GM12878 (cell line): Measurements from ENCODE around the gene RPRML. TPM values are rescaled to one million over a fixed set of nuclear protein-coding genes. Genes with fewer than 3 reads are reported as not detected.

Experiments
- ATAC-seq: fragments of 200-7000 bp; cut with Tn5 transposase; 3 replicates; pipeline ENCODE4 v1.9.1; 2020; ENCODE audit warnings: mild to moderate bottlenecking, moderate library complexity
- BruUV-seq: library from RNA; stranded (reverse); fragments of 400-500 nt; replicated peaks from 2 replicates; lab custom pipeline; 2021; lab: Mats Ljungman, UMichigan
- CTCF ChIA-PET: fragments of 300-600 bp; sonication (Branson Sonifier 250); formaldehyde crosslinking; extraction: SDS; loops from one replicate; lab custom pipeline; 2021; ENCODE audit warnings: inconsistent platforms; lab: Yijun Ruan, JAX
- POLR2A ChIA-PET: fragments of 350-600 bp; formaldehyde crosslinking; extraction: SDS; loops from one replicate; lab custom pipeline; 2021; ENCODE audit warnings: inconsistent platforms; lab: Charles Lee
- RAD21 ChIA-PET: fragments of 300-600 bp; sonication (Branson Sonifier 250); formaldehyde crosslinking; loops from one replicate; lab custom pipeline; 2023; ENCODE audit warnings: antibody characterized with exemption; ENCODE audit not compliant: unreplicated experiment; lab: Charles Lee
- SMC1A ChIA-PET: fragments of 300-600 bp; sonication (Branson Sonifier 250); formaldehyde crosslinking; loops from one replicate; lab custom pipeline; 2023; ENCODE audit not compliant: unreplicated experiment, uncharacterized antibody; lab: Charles Lee
- DNase-seq: peaks from one replicate; pipeline ENCODE4 v3.0.0-alpha.2; 2011; ENCODE audit warnings: low read depth, low spot score
- FAIRE-seq: peaks from 3 replicates; lab custom pipeline; 2011; peaks lifted over from hg19 to GRCh38; lab: Jason Lieb, UNC
- H2AFZ ChIP-seq: 2 replicates; pipeline ENCODE4 v1.6.0; 2011; ENCODE audit warnings: low read depth, low read length, control low read depth; ENCODE audit not compliant: control insufficient read depth
- H3K27ac ChIP-seq: 2 replicates; pipeline ENCODE4 v1.5.1; 2011; ENCODE audit warnings: control low read depth; ENCODE audit not compliant: control insufficient read depth, insufficient read depth
- H3K27me3 ChIP-seq, 2 experiments: replicated peaks in 1 of 2; 2 replicates each; pipeline versions ENCODE4 v1.6.0 to v1.6.1; 2011; ENCODE audit warnings: low read length in 1 of 2; ENCODE audit not compliant: control insufficient read depth in 2 of 2, insufficient read depth in 2 of 2
- H3K36me3 ChIP-seq, 2 experiments: 2 replicates each; pipeline ENCODE4 v1.5.1; 2011; ENCODE audit warnings: low read length in 1 of 2; ENCODE audit not compliant: control insufficient read depth in 2 of 2, insufficient read depth in 2 of 2
- H3K4me1 ChIP-seq: 2 replicates; pipeline ENCODE4 v1.6.1; 2011; ENCODE audit warnings: mild to moderate bottlenecking, low read length, moderate library complexity, mixed read lengths; ENCODE audit not compliant: control insufficient read depth, insufficient read depth
- H3K4me2 ChIP-seq: 2 replicates; pipeline ENCODE4 v1.6.0; 2011; ENCODE audit warnings: control low read depth; ENCODE audit not compliant: control insufficient read depth, insufficient read depth
- H3K4me3 ChIP-seq: fragments of 200-600 bp; sonication (generic); 2 replicates; pipeline ENCODE4 v1.5.1; 2016
- H3K79me2 ChIP-seq: 2 replicates; pipeline ENCODE4 v1.6.0; 2011; ENCODE audit warnings: low read length; ENCODE audit not compliant: control insufficient read depth, insufficient read depth
- H3K9ac ChIP-seq: 2 replicates; pipeline ENCODE4 v1.8.0; 2011; ENCODE audit warnings: low read length, control low read depth, mixed read lengths; ENCODE audit not compliant: control insufficient read depth, insufficient read depth
- H3K9me3 ChIP-seq: replicated peaks from 3 replicates; pipeline ENCODE4 v1.5.1; 2011; ENCODE audit warnings: mild to moderate bottlenecking, low read length; ENCODE audit not compliant: control insufficient read depth, insufficient read depth
- H4K20me1 ChIP-seq: 2 replicates; pipeline ENCODE4 v1.6.0; 2011; ENCODE audit not compliant: control insufficient read depth, insufficient read depth
- BHLHE40 ChIP-seq, 2 experiments: fragments of 450-650 bp in 1 of 2; IDR thresholded peaks; 2 replicates each; pipeline ENCODE4 v1.6.1; 2011 to 2017; ENCODE audit warnings: low read depth in 2 of 2, borderline replicate concordance in 1 of 2, improper control_type of control experiment in 1 of 2, low read length in 1 of 2, mild to moderate bottlenecking in 1 of 2
- EED ChIP-seq: sonication (generic); IDR thresholded peaks from 2 replicates; pipeline ENCODE4 v1.6.1; 2016; ENCODE audit warnings: antibody characterized with exemption, low read depth
- IRF4 ChIP-seq: IDR thresholded peaks from 2 replicates; pipeline ENCODE4 v1.6.1; 2011; ENCODE audit warnings: low read depth, low read length
- JUNB ChIP-seq: IDR thresholded peaks from 2 replicates; pipeline ENCODE4 v1.6.1; 2016; ENCODE audit warnings: antibody characterized with exemption, mild to moderate bottlenecking
- JUND ChIP-seq: IDR thresholded peaks from 2 replicates; pipeline ENCODE4 v1.6.1; 2012; ENCODE audit warnings: low read depth, mild to moderate bottlenecking, low read length, improper control_type of control experiment, moderate library complexity
- NFIC ChIP-seq: IDR thresholded peaks from 2 replicates; pipeline ENCODE4 v1.6.1; 2012; ENCODE audit warnings: low read depth, mild to moderate bottlenecking, inconsistent platforms, low read length, moderate library complexity
- SUZ12 ChIP-seq: fragments of 200-600 bp; sonication (generic); IDR thresholded peaks from one replicate; pipeline ENCODE4 v1.6.1; 2018; ENCODE audit warnings: antibody characterized with exemption, mild to moderate bottlenecking; ENCODE audit not compliant: unreplicated experiment
- TARDBP ChIP-seq: IDR thresholded peaks from 2 replicates; pipeline ENCODE4 v1.6.1; 2016; ENCODE audit warnings: borderline replicate concordance
- WGBS: methylation state at CpG from one replicate; pipeline ENCODE4 v1.1.6; 2016; ENCODE audit warnings: low lambda C conversion rate; ENCODE audit not compliant: insufficient replicate concordance, insufficient coverage; ENCODE audit errors: missing lambda C conversion rate; 5-methylcytosine and 5-hydroxymethylcytosine counted together
- in situ Hi-C: fragments of 300-500 bp; cut with MboI; formaldehyde crosslinking; loops from 9 replicates; pipeline ENCODE4 v1.14.3; 2018; ENCODE audit warnings: mixed read lengths
- intact Hi-C: fragments of 100-400 bp; cut with micrococcal nuclease; formaldehyde crosslinking; loops from one replicate; pipeline ENCODE4 v1.14.2; 2022; ENCODE audit not compliant: unreplicated experiment
- polyA plus RNA-seq, 11 experiments: library from polyadenylated mRNA; depleted of rRNA in 4 of 11; unstranded in 6 of 11; stranded (reverse) in 5 of 11; fragments of >200 nt; fragmentation: Nextera tagmentation in 4 of 11; fragmentation: Illumina TruSeq in 1 of 11; extraction: Ambion mirVana in 4 of 11; extraction: Trizol in 1 of 11; gene quantifications; 1 replicate in 1 of 11; 2 replicates in 10 of 11; pipeline versions ENCODE4 v1.2.1 to v1.2.3, GENCODE V29; 2011 to 2016; ENCODE audit warnings: inconsistent platforms in 2 of 11, missing spikeins in 2 of 11, low read depth in 1 of 11
- total RNA-seq, 4 experiments: library from RNA; depleted of rRNA in 3 of 4; stranded (reverse); fragments of >200 nt in 3 of 4; fragmentation: Illumina TruSeq in 1 of 4; extraction: Trizol in 1 of 4; gene quantifications; 2 replicates each; pipeline versions ENCODE4 v1.2.1 to v1.2.3, GENCODE V29; 2013 to 2021
- TF ChIP-seq, protein P1 (sequence below), 3 experiments: IDR thresholded peaks in 2 of 3; conservative IDR thresholded peaks in 1 of 3; 2 replicates each; pipeline ENCODE4 v1.5.1; 2011; ENCODE audit warnings: low read depth in 3 of 3, low read length in 3 of 3, mild to moderate bottlenecking in 3 of 3, control low read depth in 2 of 3, moderate library complexity in 2 of 3, inconsistent platforms in 1 of 3, mixed read lengths in 1 of 3; ENCODE audit not compliant: control insufficient read depth in 2 of 3, insufficient read depth in 1 of 3; ENCODE audit errors: extremely low read depth in 1 of 3

RPRML gene
- total and polyA plus RNA-seq, 10 of the 15 experiments (the other 5 are each of a cell fraction or from before 2014, with no cell fraction given): not detected

DNA sequence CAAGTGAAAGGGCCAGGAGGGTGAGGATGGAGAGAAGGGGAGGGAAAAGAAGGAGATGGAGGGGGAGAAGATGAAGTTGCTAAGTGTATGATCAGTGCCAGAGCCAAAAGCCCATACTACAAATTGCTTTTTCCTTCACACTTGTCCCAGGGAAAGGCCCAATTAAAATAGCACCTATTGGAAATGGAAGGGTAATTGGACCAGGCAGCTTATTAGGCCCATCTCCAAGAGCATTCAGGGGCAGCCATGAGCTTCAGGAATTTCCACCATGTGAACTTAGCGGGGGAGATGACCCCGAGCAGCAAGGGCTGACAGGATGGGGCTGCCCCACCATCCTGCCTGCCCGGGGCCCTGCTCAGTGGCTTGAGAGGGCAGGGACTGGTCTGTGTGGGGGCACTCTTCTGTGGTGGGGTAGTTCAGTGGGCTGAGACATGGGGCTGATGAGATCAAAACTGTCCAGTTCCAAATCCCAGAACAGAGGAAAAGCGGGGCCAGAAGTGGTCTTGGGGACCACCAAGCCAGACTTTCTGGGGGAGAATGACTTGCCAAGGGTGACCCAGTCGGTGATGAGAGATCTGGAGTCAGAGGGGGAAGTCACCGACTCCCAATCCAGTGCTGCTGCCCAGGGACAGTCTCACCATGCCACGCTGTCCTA, 28.6 kb downstream of the RPRML start:
- RAD21 ChIA-PET: no interaction called here
- in situ Hi-C loops: no loop called here

More for the DNA sequence above, 28.6 kb downstream of the RPRML start:
- SMC1A ChIA-PET: no interaction called here
- ATAC-seq (no peak; the same call in 2 of the 3 replicates), DNase-seq (no peak), FAIRE-seq (no peak)
- Histone ChIP-seq H3K4me2 (no peak overlapping the region), H3K4me1 (no peaks in the 10 kb centered on the region), H3K27me3 (no peaks in the 10 kb centered on the region), H4K20me1 (no peaks in the 10 kb centered on the region), H2AFZ (no peak overlapping the region), H3K79me2 (no peaks in the 10 kb centered on the region), H3K4me3 (no peak overlapping the region), H3K9me3 (no peaks in the 10 kb centered on the region), H3K27ac (no peak overlapping the region), H3K9ac (no peak overlapping the region), H3K36me3 (no peaks in the 10 kb centered on the region)
- WGBS: 49% methylated on average over 7 of the region's 7 CpGs
- BruUV-seq: TSS peak; percentile 7
- CTCF ChIA-PET: interaction anchor here (1.6 kb wide), 1 partner anchor 10 kb away, joined by 5 read pairs; no protein-coding TSS in a partner anchor
- intact Hi-C loops: no loop called here
- POLR2A ChIA-PET: no interaction called here
- TF ChIP-seq IRF4 (no peak), BHLHE40 (IDR thresholded peaks at IDR 0.05; ENCODE audit: borderline replicate concordance in 1 of 2, low read depth in 2 of 2, low read length in 1 of 2) (no peak), EED (no peak), SUZ12 (no peak), JUND (no peak), JUNB (no peak), TARDBP (no peak), NFIC (no peak)
- TF ChIP-seq, protein P1, sequence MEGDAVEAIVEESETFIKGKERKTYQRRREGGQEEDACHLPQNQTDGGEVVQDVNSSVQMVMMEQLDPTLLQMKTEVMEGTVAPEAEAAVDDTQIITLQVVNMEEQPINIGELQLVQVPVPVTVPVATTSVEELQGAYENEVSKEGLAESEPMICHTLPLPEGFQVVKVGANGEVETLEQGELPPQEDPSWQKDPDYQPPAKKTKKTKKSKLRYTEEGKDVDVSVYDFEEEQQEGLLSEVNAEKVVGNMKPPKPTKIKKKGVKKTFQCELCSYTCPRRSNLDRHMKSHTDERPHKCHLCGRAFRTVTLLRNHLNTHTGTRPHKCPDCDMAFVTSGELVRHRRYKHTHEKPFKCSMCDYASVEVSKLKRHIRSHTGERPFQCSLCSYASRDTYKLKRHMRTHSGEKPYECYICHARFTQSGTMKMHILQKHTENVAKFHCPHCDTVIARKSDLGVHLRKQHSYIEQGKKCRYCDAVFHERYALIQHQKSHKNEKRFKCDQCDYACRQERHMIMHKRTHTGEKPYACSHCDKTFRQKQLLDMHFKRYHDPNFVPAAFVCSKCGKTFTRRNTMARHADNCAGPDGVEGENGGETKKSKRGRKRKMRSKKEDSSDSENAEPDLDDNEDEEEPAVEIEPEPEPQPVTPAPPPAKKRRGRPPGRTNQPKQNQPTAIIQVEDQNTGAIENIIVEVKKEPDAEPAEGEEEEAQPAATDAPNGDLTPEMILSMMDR (IDR thresholded peaks at IDR 0.05 in 2 of 3, conservative IDR thresholded peaks at IDR 0.05 in 1 of 3; ENCODE audit: control insufficient read depth in 2 of 3, extremely low read depth in 1 of 3, insufficient read depth in 1 of 3, low read depth in 3 of 3, low read length in 3 of 3): no peak
- TF ChIP-seq, all 136 proteins: peak for 0
